SK-N-SH (cell line): ENCODE results near the gene AVP. TPM values are rescaled to one million over a fixed set of nuclear protein-coding genes. Genes with fewer than 3 reads are reported as not detected.
A peak's percentile ranks its signal among the peaks of the same experiment; 100 is the strongest.

Experiments
- CTCF ChIA-PET: fragments of 300-600, 350-600 bp; formaldehyde crosslinking; extraction: SDS; loops from one replicate; lab custom pipeline; 2021; lab: Yijun Ruan, JAX
- POLR2A ChIA-PET: fragments of 350-600 bp; sonication (Branson Sonifier 250); formaldehyde crosslinking; extraction: SDS; loops from one replicate; lab custom pipeline; 2020; ENCODE audit warnings: antibody characterized with exemption, inconsistent platforms; lab: Yijun Ruan, JAX
- DNase-seq: peaks from one replicate; pipeline ENCODE4 v3.0.0; 2012
- H2AFZ ChIP-seq: fragments of 200-600 bp; sonication (generic); 2 replicates; pipeline ENCODE4 v1.8.1; 2016; ENCODE audit warnings: antibody characterized with exemption, mild to moderate bottlenecking, low read depth
- H3F3A ChIP-seq: fragments of 200-600 bp; sonication (generic); replicated peaks from 2 replicates; pipeline ENCODE3; 2016; ENCODE audit warnings: antibody characterized with exemption, mild to moderate bottlenecking; ENCODE audit not compliant: insufficient read depth
- H3K27ac ChIP-seq, 2 experiments: fragments of 200-500 bp in 1 of 2; fragments of 200-600 bp in 1 of 2; sonication (Bioruptor generic) in 1 of 2; sonication (generic), shearing (Covaris generic) in 1 of 2; 2 replicates each; pipeline versions ENCODE4 v1.5.1 to v1.6.1; 2014 to 2016; ENCODE audit warnings: low read depth in 2 of 2, inconsistent platforms in 1 of 2, low read length in 1 of 2, mild to moderate bottlenecking in 1 of 2, mixed read lengths in 1 of 2
- H3K27me3 ChIP-seq: fragments of 200-600 bp; sonication (generic), shearing (Covaris generic); 2 replicates; pipeline ENCODE4 v1.6.1; 2016; ENCODE audit warnings: mixed run types; ENCODE audit not compliant: insufficient read depth
- H3K36me3 ChIP-seq, 2 experiments: fragments of 200-500 bp in 1 of 2; fragments of 200-600 bp in 1 of 2; sonication (Bioruptor generic) in 1 of 2; sonication (generic) in 1 of 2; replicated peaks in 1 of 2; 2 replicates each; pipeline versions ENCODE3 to v1.5.1; 2014 to 2016; ENCODE audit warnings: low read length in 1 of 2, mild to moderate bottlenecking in 1 of 2; ENCODE audit not compliant: insufficient read depth in 2 of 2, control insufficient read depth in 1 of 2
- H3K4me1 ChIP-seq, 2 experiments: fragments of 200-500 bp in 1 of 2; fragments of 200-600 bp in 1 of 2; sonication (Bioruptor generic) in 1 of 2; sonication (generic), shearing (Covaris generic) in 1 of 2; 2 replicates each; pipeline versions ENCODE4 v1.5.1 to v1.6.1; 2014 to 2016; ENCODE audit warnings: low read depth in 1 of 2, low read length in 1 of 2, mixed run types in 1 of 2; ENCODE audit not compliant: insufficient read depth in 2 of 2, control insufficient read depth in 1 of 2
- H3K4me2 ChIP-seq: fragments of 200-600 bp; sonication (generic), shearing (Covaris generic); 2 replicates; pipeline ENCODE4 v1.6.1; 2017; ENCODE audit warnings: mixed run types
- H3K4me3 ChIP-seq, 2 experiments: fragments of 200-500 bp in 1 of 2; fragments of 200-600 bp in 1 of 2; sonication (Bioruptor generic) in 1 of 2; sonication (generic), shearing (Covaris generic) in 1 of 2; 2 replicates each; pipeline versions ENCODE4 v1.5.1 to v1.8.1; 2014 to 2016; ENCODE audit warnings: low read depth in 2 of 2, inconsistent platforms in 1 of 2, low read length in 1 of 2, mild to moderate bottlenecking in 1 of 2, mixed read lengths in 1 of 2, moderate library complexity in 1 of 2
- H3K79me2 ChIP-seq: fragments of 200-600 bp; sonication (generic); 2 replicates; pipeline ENCODE4 v1.8.1; 2017; ENCODE audit warnings: mild to moderate bottlenecking; ENCODE audit not compliant: insufficient read depth
- H3K9ac ChIP-seq: fragments of 200-600 bp; sonication (generic); 2 replicates; pipeline ENCODE4 v1.6.1; 2017; ENCODE audit warnings: mixed run types
- H3K9me2 ChIP-seq: fragments of 200-600 bp; sonication (generic); 2 replicates; pipeline ENCODE4 v1.6.1; 2017; ENCODE audit warnings: mixed run types
- H3K9me3 ChIP-seq: fragments of 200-600 bp; sonication (generic); 2 replicates; pipeline ENCODE4 v1.6.1; 2017; ENCODE audit warnings: mixed run types, mild to moderate bottlenecking, moderate library complexity
- H4K20me1 ChIP-seq: fragments of 200-600 bp; sonication (generic); 2 replicates; pipeline ENCODE4 v1.6.1; 2017; ENCODE audit warnings: mild to moderate bottlenecking, mixed run types; ENCODE audit not compliant: insufficient read depth
- ELF1 ChIP-seq: IDR thresholded peaks from 2 replicates; pipeline ENCODE4 v1.4.0; 2012
- EZH2phosphoT487 ChIP-seq: fragments of 200-600 bp; sonication (generic); IDR thresholded peaks from 2 replicates; pipeline ENCODE4 v1.6.1; 2017; ENCODE audit warnings: low read depth, mixed run types, mild to moderate bottlenecking, antibody characterized with exemption, moderate library complexity, borderline replicate concordance
- FOXM1 ChIP-seq: IDR thresholded peaks from 2 replicates; pipeline ENCODE4 v1.4.0; 2012; ENCODE audit warnings: low read depth, mild to moderate bottlenecking
- GATA2 ChIP-seq: sonication (generic); formaldehyde crosslinking; IDR thresholded peaks from 2 replicates; pipeline ENCODE4 v1.5.0; 2020; ENCODE audit warnings: mild to moderate bottlenecking, missing genetic modification reagents
- IRF3 ChIP-seq: fragments of 150-350 bp; IDR thresholded peaks from 2 replicates; pipeline ENCODE4 v1.6.1; 2016; ENCODE audit warnings: mild to moderate bottlenecking, low read depth, low read length
- NFIC ChIP-seq: IDR thresholded peaks from 2 replicates; pipeline ENCODE4 v1.4.0; 2012; ENCODE audit warnings: borderline replicate concordance
- PBX3 ChIP-seq: IDR thresholded peaks from 2 replicates; pipeline ENCODE4; 2012
- RAD21 ChIP-seq: IDR thresholded peaks from 2 replicates; pipeline ENCODE4 v1.6.1; 2012; ENCODE audit warnings: mild to moderate bottlenecking, low read length
- SIN3A ChIP-seq: IDR thresholded peaks from 2 replicates; pipeline ENCODE4 v1.6.1; 2012; ENCODE audit warnings: low read depth, mild to moderate bottlenecking, low read length, moderate library complexity, borderline replicate concordance
- TAF1 ChIP-seq: IDR thresholded peaks from 2 replicates; pipeline ENCODE4 v1.6.1; 2012; ENCODE audit warnings: low read depth, mild to moderate bottlenecking, low read length, moderate library complexity, borderline replicate concordance
- USF2 ChIP-seq: fragments of 150-350 bp; IDR thresholded peaks from 2 replicates; pipeline ENCODE4 v1.6.1; 2017; ENCODE audit warnings: antibody characterized with exemption, low read length, low read depth, borderline replicate concordance
- WGBS: methylation state at CpG from one replicate; pipeline ENCODE4 v1.1.6; 2017; ENCODE audit warnings: low lambda C conversion rate; 5-methylcytosine and 5-hydroxymethylcytosine counted together
- polyA plus RNA-seq, 3 experiments: library from polyadenylated mRNA; depleted of rRNA; stranded (reverse); fragments of >200 nt; gene quantifications; 2 replicates each; pipeline ENCODE4 v1.2.3, GENCODE V29; 2012

Gene AVP
- polyA plus RNA-seq, 1 of the 3 experiments (the other 2 are of a cell fraction) = not detected

GRCh38 chr20:3051385-3052019 is 33.0 kb downstream of the AVP start:
- peaks cover 12 to 27% of the 10 kb centered on the region in 2 experiments for H3K36me3 ChIP-seq
- 83% methylated on average over 7 of the region's 7 CpGs for WGBS
- peaks cover 16% of the 10 kb centered on the region for H3K79me2 ChIP-seq
- no peak overlapping the region for H3K4me2 ChIP-seq
- no peak for TF ChIP-seq NFIC
- no peak for TF ChIP-seq ELF1
- TF ChIP-seq USF2 = no peak
- no peak for TF ChIP-seq GATA2 (CRISPR knock-in tag)
- TF ChIP-seq TAF1 = no peak
- TF ChIP-seq PBX3 = no peak
- no peak for TF ChIP-seq EZH2phosphoT487
- no peak for TF ChIP-seq FOXM1
- no peak for TF ChIP-seq SIN3A
- TF ChIP-seq IRF3 = no peak
- TF ChIP-seq RAD21 = no peak
- H3K27ac ChIP-seq = no peak overlapping the region
- no peaks in the 10 kb centered on the region for H3K9me3 ChIP-seq
- H4K20me1 ChIP-seq = 0 out of 2 replicates have a peak, but pooled peaks cover 5% of the 10 kb centered on the region
- peaks cover 7% of the 10 kb centered on the region for H3F3A ChIP-seq
- no peak overlapping the region for H3K9ac ChIP-seq
- no peak overlapping the region for H2AFZ ChIP-seq
- peaks cover 0 to 10% of the 10 kb centered on the region in 2 experiments; a peak in 1 of 4 replicates for H3K4me1 ChIP-seq
- DNase-seq = no peak
- ChIA-PET CTCF (no interaction called here), POLR2A (interaction anchor here (0.6 kb wide), 1 partner anchor 34 kb away, joined by 3 read pairs; no protein-coding TSS in a partner anchor)
- no peak overlapping the region for H3K4me3 ChIP-seq
- no peaks in the 10 kb centered on the region for H3K9me2 ChIP-seq
- no peaks in the 10 kb centered on the region for H3K27me3 ChIP-seq

- no peak overlapping the region for H3K9ac ChIP-seq
- WGBS = 78% methylated on average over 11 of the region's 14 CpGs
- DNase-seq = no peak
- CTCF ChIA-PET = no interaction called here
- H3K9me2 ChIP-seq = no peaks in the 10 kb centered on the region
- H3K27me3 ChIP-seq = no peaks in the 10 kb centered on the region
- H2AFZ ChIP-seq = no peak overlapping the region
- TF ChIP-seq SIN3A = no peak
- 0 out of 2 replicates have a peak, but pooled peaks cover 5% of the 10 kb centered on the region for H4K20me1 ChIP-seq
- H3K79me2 ChIP-seq = peaks cover 21% of the 10 kb centered on the region
- peak overlapping the region; percentile 94; the same call in 1 of the 2 replicates for H3K4me2 ChIP-seq
- POLR2A ChIA-PET = no interaction called here
- peaks cover 12 to 27% of the 10 kb centered on the region in 2 experiments for H3K36me3 ChIP-seq
- H3K27ac ChIP-seq = no peak overlapping the region
- H3K9me3 ChIP-seq = no peaks in the 10 kb centered on the region
- peak overlapping the region in 1 of 2 experiments; percentile 78; a peak in 3 of 4 replicates for H3K4me3 ChIP-seq
- peaks cover 0 to 17% of the 10 kb centered on the region in 2 experiments; a peak in 1 of 4 replicates for H3K4me1 ChIP-seq
- peaks cover 6% of the 10 kb centered on the region for H3F3A ChIP-seq
Measured at GRCh38 chr20:3047486-3048419, 36.8 kb downstream of the AVP start.
